Ovary (tissue), 9 donors: ENCODE measurements around the gene PACS2. TPM values are rescaled to one million over a fixed set of nuclear protein-coding genes. Genes with fewer than 3 reads are reported as not detected.

Experiments used
- DNase-seq, 5 donors: peaks; one replicate each; pipeline ENCODE4 v3.0.0-alpha.2; 2019 to 2020
- H3K27ac ChIP-seq, 2 donors: fragments of 200-600 bp; one replicate each; pipeline versions ENCODE4 v1.5.1 to v1.8.0; 2019 to 2022
- H3K27me3 ChIP-seq: fragments of 200-600 bp; one replicate; pipeline ENCODE4 v1.8.0; 2022
- H3K36me3 ChIP-seq: fragments of 200-600 bp; sonication (generic); one replicate; pipeline ENCODE4 v1.5.1; 2019
- H3K4me1 ChIP-seq: one replicate; pipeline ENCODE4 v1.8.1; 2013; ENCODE audit warnings: mild to moderate bottlenecking, moderate library complexity; ENCODE audit not compliant: insufficient read depth
- H3K4me3 ChIP-seq: fragments of 200-600 bp; sonication (generic); one replicate; pipeline ENCODE4 v1.5.1; 2017
- H3K9me3 ChIP-seq, 2 donors: fragments of 200-600 bp in 1 of 2; sonication (generic) in 1 of 2; one replicate each; pipeline versions ENCODE4 v1.5.1 to v1.8.1; 2013 to 2019; ENCODE audit warnings: mild to moderate bottlenecking in 1 of 2, moderate library complexity in 1 of 2
- EP300 ChIP-seq: sonication (generic); formaldehyde crosslinking; IDR thresholded peaks from one replicate; pipeline ENCODE4 v1.6.1; 2017; ENCODE audit warnings: antibody characterized with exemption
- POLR2A ChIP-seq: fragments of 450-650 bp; IDR thresholded peaks from one replicate; pipeline ENCODE4 v1.6.1; 2017; ENCODE audit warnings: antibody characterized with exemption, mild to moderate bottlenecking, moderate library complexity
- WGBS, 3 donors: extraction: QIAGEN DNeasy Blood & Tissue Kit in 1 of 3; methylation state at CpG; one replicate each; pipeline versions ENCODE4 v1.1.5 to v1.1.7; 2013 to 2017; 5-methylcytosine and 5-hydroxymethylcytosine counted together
- intact Hi-C, 4 donors: fragments of 100-400 bp; cut with DNase I; formaldehyde crosslinking; loops; one replicate each; pipeline versions ENCODE4 v1.11.0 to v1.15.1; 2022 to 2023
- polyA plus RNA-seq, 2 donors: library from polyadenylated mRNA; stranded (reverse); fragments of 200-250 nt in 1 of 2; fragments of 350-450 nt in 1 of 2; fragmentation: Illumina TruSeq in 1 of 2; extraction: RNeasy Lipid Tissue Mini Kit (QIAGEN cat#74804) in 1 of 2; gene quantifications; one replicate each; pipeline ENCODE4 v1.2.3, GENCODE V29; 2013 to 2014
- total RNA-seq, 7 donors: library from RNA; depleted of rRNA in 2 of 7; stranded (reverse); fragments of >200 nt in 2 of 7; fragmentation: NEBNext Ultra II Directional in 3 of 7; extraction: Animal tissue kit (Norgen Biotek cat#: 25700) in 3 of 7; gene quantifications; one replicate each; pipeline versions ENCODE4 v1.1.0 to v1.2.4, GENCODE V29; 2016 to 2023
- TF ChIP-seq, protein P1 (sequence below), 3 donors: fragments of 450-650 bp in 2 of 3; fragments of 200-600 bp in 1 of 3; IDR thresholded peaks; one replicate each; pipeline versions ENCODE4 v1.5.1 to v1.8.0; 2016 to 2022; ENCODE audit warnings: antibody characterized with exemption in 3 of 3, mild to moderate bottlenecking in 1 of 3
- donor health status: DM: no; HTN: no; CAD: no; lungs with moderate emphysema.
- donor health status: DM: no; HTN: no; CAD: no.
- donor health status: Bipolar disorder and iron deficiency.
- donor health status: DM: yes; HTN: yes; CAD: no.
- donor health status: DM: no; HTN: no; CAD: no.
- donor health status: DM: yes; HTN: yes; CAD: no.

The PACS2 gene
- total and polyA plus RNA-seq, 9 donors = 21.2 to 91.9 (median 60.6) TPM

DNA sequence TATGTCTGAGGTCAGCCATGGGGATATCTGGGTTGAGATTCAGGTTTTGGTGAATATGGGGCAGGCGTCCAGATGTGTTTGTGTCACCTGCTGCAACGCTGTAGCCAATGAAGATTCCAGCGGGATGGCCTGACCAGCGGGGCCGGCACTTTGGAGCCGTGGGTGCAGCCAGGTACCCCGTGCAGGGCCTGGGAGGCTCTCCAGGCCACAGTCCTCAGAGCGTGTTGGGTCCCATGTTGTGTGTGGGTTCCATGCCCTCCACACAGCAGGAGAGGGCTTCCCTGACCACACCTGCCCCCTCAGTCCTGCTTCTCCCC, 80.9 kb downstream of the PACS2 start:
- peaks cover 13% of the 10 kb centered on the region for H3K4me1 ChIP-seq
- H3K36me3 ChIP-seq = no peaks in the 10 kb centered on the region
- WGBS, 3 donors = 93 to 97% (median 95%) methylated on average over 5 to 8 of the region's 8 CpGs
- intact Hi-C loops = no loop called here
- no peaks in the 10 kb centered on the region for H3K9me3 ChIP-seq
- H3K27me3 ChIP-seq = no peaks in the 10 kb centered on the region
- TF ChIP-seq, protein P1, sequence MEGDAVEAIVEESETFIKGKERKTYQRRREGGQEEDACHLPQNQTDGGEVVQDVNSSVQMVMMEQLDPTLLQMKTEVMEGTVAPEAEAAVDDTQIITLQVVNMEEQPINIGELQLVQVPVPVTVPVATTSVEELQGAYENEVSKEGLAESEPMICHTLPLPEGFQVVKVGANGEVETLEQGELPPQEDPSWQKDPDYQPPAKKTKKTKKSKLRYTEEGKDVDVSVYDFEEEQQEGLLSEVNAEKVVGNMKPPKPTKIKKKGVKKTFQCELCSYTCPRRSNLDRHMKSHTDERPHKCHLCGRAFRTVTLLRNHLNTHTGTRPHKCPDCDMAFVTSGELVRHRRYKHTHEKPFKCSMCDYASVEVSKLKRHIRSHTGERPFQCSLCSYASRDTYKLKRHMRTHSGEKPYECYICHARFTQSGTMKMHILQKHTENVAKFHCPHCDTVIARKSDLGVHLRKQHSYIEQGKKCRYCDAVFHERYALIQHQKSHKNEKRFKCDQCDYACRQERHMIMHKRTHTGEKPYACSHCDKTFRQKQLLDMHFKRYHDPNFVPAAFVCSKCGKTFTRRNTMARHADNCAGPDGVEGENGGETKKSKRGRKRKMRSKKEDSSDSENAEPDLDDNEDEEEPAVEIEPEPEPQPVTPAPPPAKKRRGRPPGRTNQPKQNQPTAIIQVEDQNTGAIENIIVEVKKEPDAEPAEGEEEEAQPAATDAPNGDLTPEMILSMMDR (IDR thresholded peaks at IDR 0.05) = no peak
- TF ChIP-seq POLR2A = no peak
- no peak for TF ChIP-seq EP300
- no peak overlapping the region for H3K27ac ChIP-seq
- H3K4me3 ChIP-seq = no peak overlapping the region
- no peak for DNase-seq

DNA sequence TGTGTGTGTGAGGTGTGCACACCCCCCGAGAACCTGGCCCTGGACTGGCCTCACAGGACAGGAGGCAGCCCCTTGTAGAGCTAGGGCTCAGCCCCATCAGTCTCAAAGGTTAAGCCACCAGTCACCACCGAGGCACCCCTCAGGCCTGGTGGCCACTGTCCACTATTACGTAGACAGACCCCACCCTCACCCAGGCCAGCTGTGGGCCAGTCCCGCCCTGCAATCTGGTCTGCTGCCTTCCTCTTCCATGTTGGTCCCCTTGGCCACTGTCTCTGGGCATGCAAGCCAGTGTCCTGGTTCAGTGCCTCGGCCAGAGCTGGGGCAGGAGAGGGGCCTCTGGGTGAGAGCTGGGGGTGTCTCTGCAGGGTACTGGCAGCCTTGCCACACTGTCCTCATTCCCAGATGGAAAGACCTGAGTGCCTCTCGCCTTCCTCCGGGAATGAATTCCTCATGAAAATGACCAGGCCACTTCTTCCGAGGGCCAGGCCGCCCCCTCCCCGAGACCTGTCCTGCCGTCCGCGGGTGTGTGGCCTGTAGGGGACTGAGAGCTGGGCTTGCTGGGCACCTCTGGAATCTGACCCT, 82.9 kb downstream of the PACS2 start:
- Histone ChIP-seq H3K4me1 (peaks cover 13% of the 10 kb centered on the region), H3K27me3 (no peaks in the 10 kb centered on the region), H3K4me3 (peak overlapping the region; percentile 98), H3K27ac (no peak overlapping the region), H3K9me3 (no peaks in the 10 kb centered on the region), H3K36me3 (no peaks in the 10 kb centered on the region)
- TF ChIP-seq POLR2A (no peak), EP300 (no peak)
- TF ChIP-seq, protein P1 (IDR thresholded peaks at IDR 0.05) = no peak
- 82 to 87% (median 84%) methylated on average over 13 of the region's 13 CpGs for WGBS, 3 donors
- DNase-seq = peak in 1 of 5 donors; percentile 35
- intact Hi-C loops = no loop called here

DNA sequence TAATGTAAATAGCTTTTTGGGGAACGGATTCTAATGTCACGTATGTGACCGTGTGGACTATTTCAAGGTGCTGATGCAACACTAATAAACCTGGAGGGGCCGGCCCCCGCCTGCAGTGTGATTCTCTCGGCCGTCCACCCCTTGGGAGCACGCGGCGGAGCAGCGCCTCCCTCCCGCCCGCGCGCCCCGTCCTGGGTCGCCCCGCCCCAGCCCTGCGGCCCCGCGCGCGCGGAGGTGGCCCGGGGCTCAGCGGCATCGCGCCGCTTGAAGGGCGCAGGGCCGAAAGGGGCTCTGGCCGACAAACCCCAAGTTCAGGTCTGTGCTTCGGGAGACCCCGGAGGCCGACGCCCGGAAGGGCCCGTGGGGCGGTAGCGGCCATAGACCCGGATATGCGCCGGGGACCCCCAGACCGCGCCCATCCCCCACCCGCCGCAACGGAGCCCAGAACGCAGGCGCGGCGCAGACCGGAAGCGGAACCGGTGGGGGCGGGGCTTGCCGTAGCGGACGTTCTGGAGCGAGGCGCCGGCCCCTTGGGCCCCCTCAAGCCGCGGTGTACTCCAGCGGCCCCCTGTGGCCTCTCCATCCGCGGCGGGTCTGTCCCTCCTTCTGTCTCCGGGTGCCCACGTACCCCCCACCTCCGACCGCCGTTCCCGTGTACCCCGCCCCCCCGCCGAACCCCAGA, 83.6 kb downstream of the PACS2 start, which contains the start of gene TEX22:
TEX22 (plus strand) TSS at position 495 of the 682 bp plus-strand sequence. CDS start 803 bp downstream, outside the sequence.
- WGBS, 3 donors = 0 to 1% (median 1%) methylated on average over 34 to 77 of the region's 77 CpGs
- peak within 1 kb of the TSS; percentile 83 to 85 for H3K27ac ChIP-seq

DNA sequence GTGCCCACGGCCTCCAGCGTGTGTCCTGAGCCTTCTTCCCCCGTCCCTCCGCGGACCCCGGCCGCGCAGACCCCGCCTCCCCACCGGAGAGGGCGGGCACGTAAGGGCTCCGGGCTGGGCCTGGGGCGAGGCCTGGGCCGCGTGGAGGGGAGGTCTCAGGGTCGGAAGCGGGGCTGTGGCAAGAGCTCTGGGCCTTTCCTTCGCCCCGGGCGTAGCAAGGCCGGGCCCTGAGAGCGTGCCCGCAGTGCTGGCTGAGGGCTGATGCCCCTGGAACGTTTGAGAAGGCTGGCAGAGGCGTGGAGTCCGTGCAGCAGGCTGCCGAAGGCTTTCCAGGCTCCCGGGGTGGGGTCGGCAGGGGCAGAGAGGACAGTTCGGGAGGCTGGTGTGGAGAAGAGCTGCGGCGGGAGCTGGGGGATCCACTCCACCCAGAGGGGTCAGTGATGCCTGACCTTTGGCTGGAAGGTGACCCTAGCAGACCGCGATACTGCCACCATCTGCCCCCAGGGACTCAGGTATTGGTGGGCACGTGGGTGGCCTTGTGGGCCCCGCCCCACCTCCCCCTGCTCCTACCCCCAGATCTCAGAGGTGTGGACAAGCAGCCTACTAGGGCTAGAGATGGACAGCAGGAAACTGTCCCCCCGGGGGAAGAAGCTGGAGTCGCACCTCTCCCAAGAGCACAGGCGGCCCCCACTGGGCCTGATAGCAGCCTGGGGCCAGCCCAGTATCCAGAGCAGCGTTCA, 84.3 kb downstream of the PACS2 start:
- Histone ChIP-seq H3K4me1 (peaks cover 13% of the 10 kb centered on the region), H3K27ac (peak overlapping the region; percentile 83 to 85), H3K36me3 (no peaks in the 10 kb centered on the region), H3K9me3 (no peaks in the 10 kb centered on the region), H3K4me3 (peak overlapping the region; percentile 98), H3K27me3 (no peaks in the 10 kb centered on the region)
- WGBS, 3 donors = 23 to 29% (median 24%) methylated on average over 39 to 41 of the region's 41 CpGs
- intact Hi-C loops = no loop called here
- DNase-seq = peak in 1 of 5 donors; percentile 59
- TF ChIP-seq EP300 = no peak
- TF ChIP-seq POLR2A = no peak
- TF ChIP-seq, protein P1 (IDR thresholded peaks at IDR 0.05) = no peak

More for the DNA sequence above, 83.6 kb downstream of the PACS2 start, which contains the start of gene TEX22:
- peaks cover 13% of the 10 kb centered on the region for H3K4me1 ChIP-seq
- H3K4me3 ChIP-seq = peak within 1 kb of the TSS; percentile 98
- H3K9me3 ChIP-seq = no peaks in the 10 kb centered on the region
- intact Hi-C loops = no loop called here
- no peaks in the 10 kb centered on the region for H3K36me3 ChIP-seq
- H3K27me3 ChIP-seq = no peaks in the 10 kb centered on the region
- peak; percentile 90 to 97 (median 95) for DNase-seq
- peak; percentile 67 for TF ChIP-seq POLR2A
- TF ChIP-seq, protein P1 (IDR thresholded peaks at IDR 0.05) = no peak
